Neural cell (in vitro differentiated cells): ENCODE data around the gene SEMA3B.

Source experiments
- EP300 ChIP-seq: fragments of 450-650 bp; conservative IDR thresholded peaks from 2 replicates; pipeline ENCODE4 v1.6.1; 2014; ENCODE audit warnings: antibody characterized with exemption, mild to moderate bottlenecking, moderate library complexity; ENCODE audit not compliant: poor library complexity, severe bottlenecking
- EZH2 ChIP-seq: fragments of 200-600, 300-800 bp; shearing (Covaris generic), sonication (generic); IDR thresholded peaks from 2 replicates; pipeline ENCODE4 v1.6.1; 2014; ENCODE audit warnings: antibody characterized with exemption, low read length, borderline replicate concordance, mild to moderate bottlenecking; ENCODE audit not compliant: insufficient read depth, poor library complexity, severe bottlenecking
- POLR2AphosphoS5 ChIP-seq: IDR thresholded peaks from 2 replicates; pipeline ENCODE4 v1.6.1; 2012
- RAD21 ChIP-seq: fragments of 450-650 bp; conservative IDR thresholded peaks from 2 replicates; pipeline ENCODE4 v1.6.1; 2014; ENCODE audit warnings: antibody characterized with exemption, mild to moderate bottlenecking, moderate library complexity
- SMC3 ChIP-seq: fragments of 450-650 bp; conservative IDR thresholded peaks from 2 replicates; pipeline ENCODE4 v1.6.1; 2014; ENCODE audit warnings: antibody characterized with exemption, mild to moderate bottlenecking, moderate library complexity; ENCODE audit not compliant: poor library complexity
- TAF1 ChIP-seq: IDR thresholded peaks from 2 replicates; pipeline ENCODE4 v1.6.1; 2012; ENCODE audit warnings: low read depth
- TF ChIP-seq, protein P1 (sequence below): fragments of 450-650 bp; IDR thresholded peaks from 2 replicates; pipeline ENCODE4 v1.5.1; 2014; ENCODE audit warnings: antibody characterized with exemption, mild to moderate bottlenecking, moderate library complexity; ENCODE audit not compliant: poor library complexity, severe bottlenecking
- TF ChIP-seq, protein P2 (sequence below): IDR thresholded peaks from 2 replicates; pipeline ENCODE4 v1.6.1; 2012; ENCODE audit warnings: borderline replicate concordance

DNA sequence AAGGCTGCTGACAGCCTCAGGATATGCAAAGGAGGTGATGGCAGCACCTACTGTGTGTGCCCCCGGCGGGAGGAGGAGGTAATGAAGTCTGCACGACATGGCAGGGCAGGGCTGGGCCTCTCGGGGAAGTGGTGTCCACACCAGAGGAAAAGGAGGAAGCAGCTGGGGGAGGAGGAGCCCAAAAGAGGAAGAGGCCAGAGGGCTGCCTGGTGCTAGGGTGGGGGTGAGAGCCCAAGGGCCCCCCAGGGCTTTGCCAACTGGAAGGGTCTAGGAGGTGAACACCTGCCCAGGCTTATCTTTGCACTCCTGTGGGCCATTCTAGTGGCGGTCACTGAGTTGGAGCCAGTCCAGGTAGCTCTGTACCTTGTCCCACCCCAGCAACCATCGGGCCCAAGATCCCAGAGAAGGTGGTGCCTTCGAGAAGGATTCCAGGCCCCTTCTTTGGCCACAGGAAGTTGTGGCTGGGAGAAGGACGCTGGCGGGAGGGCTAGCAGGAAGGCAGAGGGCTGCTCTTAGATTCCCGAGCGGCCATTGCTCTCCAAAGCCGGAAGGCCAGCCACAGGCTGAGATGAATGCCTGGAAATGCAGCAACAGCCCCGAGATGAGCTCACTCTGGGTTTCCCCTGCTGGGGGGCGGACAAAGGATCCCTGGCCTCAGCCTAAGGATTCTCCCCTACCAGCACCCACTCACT lies 25.9 kb upstream of the SEMA3B start:
- TF ChIP-seq POLR2AphosphoS5 (no peak), EZH2 (no peak), TAF1 (no peak), RAD21 (no peak), EP300 (no peak), SMC3 (no peak)
- TF ChIP-seq, protein P1, sequence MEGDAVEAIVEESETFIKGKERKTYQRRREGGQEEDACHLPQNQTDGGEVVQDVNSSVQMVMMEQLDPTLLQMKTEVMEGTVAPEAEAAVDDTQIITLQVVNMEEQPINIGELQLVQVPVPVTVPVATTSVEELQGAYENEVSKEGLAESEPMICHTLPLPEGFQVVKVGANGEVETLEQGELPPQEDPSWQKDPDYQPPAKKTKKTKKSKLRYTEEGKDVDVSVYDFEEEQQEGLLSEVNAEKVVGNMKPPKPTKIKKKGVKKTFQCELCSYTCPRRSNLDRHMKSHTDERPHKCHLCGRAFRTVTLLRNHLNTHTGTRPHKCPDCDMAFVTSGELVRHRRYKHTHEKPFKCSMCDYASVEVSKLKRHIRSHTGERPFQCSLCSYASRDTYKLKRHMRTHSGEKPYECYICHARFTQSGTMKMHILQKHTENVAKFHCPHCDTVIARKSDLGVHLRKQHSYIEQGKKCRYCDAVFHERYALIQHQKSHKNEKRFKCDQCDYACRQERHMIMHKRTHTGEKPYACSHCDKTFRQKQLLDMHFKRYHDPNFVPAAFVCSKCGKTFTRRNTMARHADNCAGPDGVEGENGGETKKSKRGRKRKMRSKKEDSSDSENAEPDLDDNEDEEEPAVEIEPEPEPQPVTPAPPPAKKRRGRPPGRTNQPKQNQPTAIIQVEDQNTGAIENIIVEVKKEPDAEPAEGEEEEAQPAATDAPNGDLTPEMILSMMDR: no peak
- TF ChIP-seq, protein P2, sequence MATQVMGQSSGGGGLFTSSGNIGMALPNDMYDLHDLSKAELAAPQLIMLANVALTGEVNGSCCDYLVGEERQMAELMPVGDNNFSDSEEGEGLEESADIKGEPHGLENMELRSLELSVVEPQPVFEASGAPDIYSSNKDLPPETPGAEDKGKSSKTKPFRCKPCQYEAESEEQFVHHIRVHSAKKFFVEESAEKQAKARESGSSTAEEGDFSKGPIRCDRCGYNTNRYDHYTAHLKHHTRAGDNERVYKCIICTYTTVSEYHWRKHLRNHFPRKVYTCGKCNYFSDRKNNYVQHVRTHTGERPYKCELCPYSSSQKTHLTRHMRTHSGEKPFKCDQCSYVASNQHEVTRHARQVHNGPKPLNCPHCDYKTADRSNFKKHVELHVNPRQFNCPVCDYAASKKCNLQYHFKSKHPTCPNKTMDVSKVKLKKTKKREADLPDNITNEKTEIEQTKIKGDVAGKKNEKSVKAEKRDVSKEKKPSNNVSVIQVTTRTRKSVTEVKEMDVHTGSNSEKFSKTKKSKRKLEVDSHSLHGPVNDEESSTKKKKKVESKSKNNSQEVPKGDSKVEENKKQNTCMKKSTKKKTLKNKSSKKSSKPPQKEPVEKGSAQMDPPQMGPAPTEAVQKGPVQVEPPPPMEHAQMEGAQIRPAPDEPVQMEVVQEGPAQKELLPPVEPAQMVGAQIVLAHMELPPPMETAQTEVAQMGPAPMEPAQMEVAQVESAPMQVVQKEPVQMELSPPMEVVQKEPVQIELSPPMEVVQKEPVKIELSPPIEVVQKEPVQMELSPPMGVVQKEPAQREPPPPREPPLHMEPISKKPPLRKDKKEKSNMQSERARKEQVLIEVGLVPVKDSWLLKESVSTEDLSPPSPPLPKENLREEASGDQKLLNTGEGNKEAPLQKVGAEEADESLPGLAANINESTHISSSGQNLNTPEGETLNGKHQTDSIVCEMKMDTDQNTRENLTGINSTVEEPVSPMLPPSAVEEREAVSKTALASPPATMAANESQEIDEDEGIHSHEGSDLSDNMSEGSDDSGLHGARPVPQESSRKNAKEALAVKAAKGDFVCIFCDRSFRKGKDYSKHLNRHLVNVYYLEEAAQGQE: no peak
